OCI-LY3 (cell line): ENCODE data around the gene EFHC1.

Source experiments
- H2AFZ ChIP-seq: fragments of 200-600, 300-600 bp; shearing (Covaris generic); 2 replicates; pipeline ENCODE4 v1.6.0; 2014; ENCODE audit warnings: antibody characterized with exemption, low read depth, low read length
- H3K27ac ChIP-seq: fragments of 200-600, 300-600 bp; sonication (generic); 2 replicates; pipeline ENCODE4 v1.5.1; 2014; ENCODE audit warnings: mild to moderate bottlenecking, low read length, moderate library complexity, mixed read lengths
- H3K27me3 ChIP-seq: fragments of 200-600, 300-600 bp; sonication (generic); 2 replicates; pipeline ENCODE4 v1.6.1; 2014; ENCODE audit warnings: low read depth, low read length, mixed read lengths
- H3K36me3 ChIP-seq: fragments of 200-600, 300-600 bp; sonication (generic); replicated peaks from 2 replicates; pipeline ENCODE3; 2014; ENCODE audit warnings: low read depth, low read length, mixed read lengths
- H3K4me1 ChIP-seq: fragments of 300-600, 200-600 bp; sonication (generic); 2 replicates; pipeline ENCODE4 v1.6.1; 2014; ENCODE audit warnings: low read length, mixed read lengths
- H3K4me2 ChIP-seq: fragments of 200-600, 300-600 bp; sonication (generic); 2 replicates; pipeline ENCODE4 v1.6.1; 2014; ENCODE audit warnings: low read length, mixed read lengths
- H3K4me3 ChIP-seq: fragments of 300-600, 200-600 bp; sonication (generic); 2 replicates; pipeline ENCODE4 v1.5.1; 2014; ENCODE audit warnings: antibody characterized with exemption, mild to moderate bottlenecking, low read length, moderate library complexity
- H3K79me2 ChIP-seq: fragments of 300-600, 200-600 bp; shearing (Covaris generic); 2 replicates; pipeline ENCODE4 v1.6.1; 2014; ENCODE audit warnings: mild to moderate bottlenecking, low read length, mixed read lengths
- H3K9ac ChIP-seq: fragments of 300-600, 200-600 bp; shearing (Covaris generic); 2 replicates; pipeline ENCODE4 v1.6.0; 2014; ENCODE audit warnings: mild to moderate bottlenecking, low read length, moderate library complexity
- H3K9me3 ChIP-seq: fragments of 200-600, 300-600 bp; shearing (Covaris generic); 2 replicates; pipeline ENCODE4 v1.6.1; 2014; ENCODE audit warnings: low read length, mixed read lengths; ENCODE audit not compliant: insufficient read depth
- H4K20me1 ChIP-seq: fragments of 200-600, 300-600 bp; sonication (generic); 2 replicates; pipeline ENCODE4 v1.6.1; 2016; ENCODE audit warnings: low read length, mixed read lengths; ENCODE audit not compliant: insufficient read depth
- EZH2phosphoT487 ChIP-seq: fragments of 200-600 bp; shearing (Covaris generic); IDR thresholded peaks from 2 replicates; pipeline ENCODE4 v1.6.1; 2018; ENCODE audit warnings: antibody characterized with exemption, mixed run types, low read depth
- TF ChIP-seq, protein P1 (sequence below): fragments of 200-600, 300-600 bp; sonication (generic); IDR thresholded peaks from 2 replicates; pipeline ENCODE4 v1.5.1; 2014; ENCODE audit warnings: antibody characterized with exemption, low read length, low read depth

The EFHC1 gene

DNA sequence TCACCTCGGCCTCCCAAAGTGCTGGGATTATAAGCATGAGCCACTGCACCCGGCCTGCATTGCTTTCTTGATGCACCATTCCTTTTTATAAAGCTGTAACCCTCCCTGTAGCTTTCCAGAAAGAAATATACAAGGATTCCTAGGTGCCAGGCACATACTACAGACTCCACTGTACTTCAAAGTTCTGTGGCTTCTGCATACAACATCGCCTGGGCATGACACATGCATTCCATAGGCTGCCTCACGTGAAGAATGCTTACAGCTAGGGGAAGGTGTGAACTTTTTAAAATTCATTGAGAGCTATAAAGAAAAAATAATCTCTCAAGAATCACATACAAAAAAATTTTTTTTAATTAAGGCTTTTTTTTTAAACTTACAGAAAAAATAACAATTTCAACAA is 106.5 kb downstream of the EFHC1 start:
- peaks cover 8% of the 10 kb centered on the region for H3K4me1 ChIP-seq
- no peaks in the 10 kb centered on the region for H3K9me3 ChIP-seq
- no peak for TF ChIP-seq EZH2phosphoT487
- TF ChIP-seq, protein P1, sequence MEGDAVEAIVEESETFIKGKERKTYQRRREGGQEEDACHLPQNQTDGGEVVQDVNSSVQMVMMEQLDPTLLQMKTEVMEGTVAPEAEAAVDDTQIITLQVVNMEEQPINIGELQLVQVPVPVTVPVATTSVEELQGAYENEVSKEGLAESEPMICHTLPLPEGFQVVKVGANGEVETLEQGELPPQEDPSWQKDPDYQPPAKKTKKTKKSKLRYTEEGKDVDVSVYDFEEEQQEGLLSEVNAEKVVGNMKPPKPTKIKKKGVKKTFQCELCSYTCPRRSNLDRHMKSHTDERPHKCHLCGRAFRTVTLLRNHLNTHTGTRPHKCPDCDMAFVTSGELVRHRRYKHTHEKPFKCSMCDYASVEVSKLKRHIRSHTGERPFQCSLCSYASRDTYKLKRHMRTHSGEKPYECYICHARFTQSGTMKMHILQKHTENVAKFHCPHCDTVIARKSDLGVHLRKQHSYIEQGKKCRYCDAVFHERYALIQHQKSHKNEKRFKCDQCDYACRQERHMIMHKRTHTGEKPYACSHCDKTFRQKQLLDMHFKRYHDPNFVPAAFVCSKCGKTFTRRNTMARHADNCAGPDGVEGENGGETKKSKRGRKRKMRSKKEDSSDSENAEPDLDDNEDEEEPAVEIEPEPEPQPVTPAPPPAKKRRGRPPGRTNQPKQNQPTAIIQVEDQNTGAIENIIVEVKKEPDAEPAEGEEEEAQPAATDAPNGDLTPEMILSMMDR = no peak
- no peak overlapping the region for H3K4me2 ChIP-seq
- peaks cover 11% of the 10 kb centered on the region for H3K36me3 ChIP-seq
- no peak overlapping the region for H3K9ac ChIP-seq
- H3K27me3 ChIP-seq = no peaks in the 10 kb centered on the region
- no peaks in the 10 kb centered on the region for H4K20me1 ChIP-seq
- no peak overlapping the region for H3K4me3 ChIP-seq
- no peak overlapping the region for H2AFZ ChIP-seq
- no peak overlapping the region for H3K27ac ChIP-seq
- no peaks in the 10 kb centered on the region for H3K79me2 ChIP-seq

GRCh38 chr6:52527436-52527835 is 107.3 kb downstream of the EFHC1 start:
- Histone ChIP-seq H3K4me1 (peaks cover 8% of the 10 kb centered on the region), H3K36me3 (peaks cover 11% of the 10 kb centered on the region), H3K4me2 (no peak overlapping the region), H3K27ac (no peak overlapping the region), H3K9me3 (no peaks in the 10 kb centered on the region), H3K27me3 (no peaks in the 10 kb centered on the region), H2AFZ (no peak overlapping the region), H3K79me2 (no peaks in the 10 kb centered on the region), H4K20me1 (no peaks in the 10 kb centered on the region), H3K9ac (no peak overlapping the region), H3K4me3 (no peak overlapping the region)
- TF ChIP-seq, protein P1 = no peak
- no peak for TF ChIP-seq EZH2phosphoT487

DNA sequence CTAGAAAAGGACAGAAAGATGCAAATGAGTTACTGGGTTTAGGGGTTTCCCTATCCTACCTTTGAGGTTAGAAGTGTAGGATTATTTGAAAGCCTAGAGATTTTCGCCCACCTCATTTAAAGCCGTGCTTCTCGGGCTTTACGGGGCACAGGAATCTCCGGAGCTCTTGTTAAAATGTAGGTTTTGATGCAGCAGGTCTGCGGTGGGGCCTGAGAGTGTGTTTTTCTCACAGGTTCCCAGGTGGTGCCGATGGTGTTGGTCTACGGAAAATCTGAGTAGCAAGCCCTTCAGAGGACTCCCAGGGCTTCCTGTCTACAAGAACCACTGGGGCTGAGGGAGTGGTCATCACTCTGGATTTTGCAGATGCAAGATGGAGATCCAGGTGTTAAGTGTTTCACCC is 109.2 kb downstream of the EFHC1 start:
- Histone ChIP-seq H3K79me2 (no peaks in the 10 kb centered on the region), H3K4me2 (peak overlapping the region; percentile 9; the same call in 1 of the 2 replicates), H3K27ac (no peak overlapping the region), H3K9ac (no peak overlapping the region), H3K4me1 (peaks cover 8% of the 10 kb centered on the region), H3K4me3 (no peak overlapping the region), H2AFZ (no peak overlapping the region), H3K27me3 (no peaks in the 10 kb centered on the region), H3K36me3 (peaks cover 11% of the 10 kb centered on the region), H3K9me3 (no peaks in the 10 kb centered on the region), H4K20me1 (no peaks in the 10 kb centered on the region)
- TF ChIP-seq, protein P1 = no peak
- no peak for TF ChIP-seq EZH2phosphoT487

DNA sequence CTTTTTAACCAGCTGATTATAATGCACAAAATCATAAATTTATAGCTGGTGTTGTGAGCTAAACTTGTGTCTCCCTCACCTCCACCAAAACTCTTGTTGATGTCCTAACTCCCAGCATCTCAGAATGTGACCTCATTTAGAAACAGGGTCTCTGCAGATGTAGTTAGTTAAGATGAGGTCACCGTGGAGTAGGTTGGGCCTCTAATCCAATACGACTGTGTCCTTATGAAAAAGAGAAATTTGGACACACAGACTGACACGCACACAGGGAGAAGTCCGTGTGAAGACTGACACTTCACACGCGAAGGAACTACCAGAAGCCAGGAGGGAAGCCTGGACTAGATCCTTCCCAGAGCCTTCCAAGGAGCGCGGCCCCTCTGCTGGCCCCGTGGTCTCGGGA is 110.2 kb downstream of the EFHC1 start:
- Histone ChIP-seq H4K20me1 (no peaks in the 10 kb centered on the region), H3K4me2 (no peak overlapping the region), H3K9ac (no peak overlapping the region), H2AFZ (no peak overlapping the region), H3K4me1 (peaks cover 14% of the 10 kb centered on the region), H3K79me2 (no peaks in the 10 kb centered on the region), H3K27me3 (no peaks in the 10 kb centered on the region), H3K9me3 (no peaks in the 10 kb centered on the region), H3K27ac (no peak overlapping the region), H3K4me3 (no peak overlapping the region), H3K36me3 (peaks cover 18% of the 10 kb centered on the region)
- TF ChIP-seq, protein P1 = no peak
- no peak for TF ChIP-seq EZH2phosphoT487
